ENCODE measurements around the gene DNAJC11.

Gene DNAJC11

GRCh38 chr1:6588893-6589520 lies 112.6 kb downstream of the DNAJC11 start:
- no peak for TF ChIP-seq CTCF (IDR thresholded peaks at IDR 0.05; ENCODE audit: insufficient read depth, low read length, missing control alignments)
- POLR2A ChIA-PET = interaction anchor here (1.0 to 1.2 kb wide), 2 partner anchors 9 to 13 kb away, joined by 4 to 6 read pairs; partner anchors contain the start of gene KLHL21
- CTCF ChIA-PET = interaction anchor here (0.9 to 1.4 kb wide), 4 partner anchors 11 to 58 kb away, joined by 3 to 5 read pairs (median 3); partner anchors contain the start of gene NOL9
- no peak overlapping the region for H3K4me3 ChIP-seq (ENCODE audit: low read depth, low read length)
- DNase-seq (ENCODE audit: low read depth, low spot score) = no peak

GRCh38 chr1:6588128-6588892 lies 113.3 kb downstream of the DNAJC11 start:
- DNase-seq (ENCODE audit: low read depth, low spot score) = no peak
- ChIA-PET CTCF (interaction anchor here (0.9 to 1.4 kb wide), 3 partner anchors 12 to 58 kb away, joined by 3 to 5 read pairs (median 3); partner anchors contain the start of gene NOL9), POLR2A (no interaction called here)
- TF ChIP-seq CTCF (IDR thresholded peaks at IDR 0.05; ENCODE audit: insufficient read depth, low read length, missing control alignments) = no peak
- H3K4me3 ChIP-seq (ENCODE audit: low read depth, low read length) = no peak overlapping the region

- POLR2A ChIA-PET = no interaction called here
- no peak for TF ChIP-seq CTCF (IDR thresholded peaks at IDR 0.05; ENCODE audit: insufficient read depth, low read length, missing control alignments)
- no peak for DNase-seq (ENCODE audit: low read depth, low spot score)
- H3K4me3 ChIP-seq (ENCODE audit: low read depth, low read length) = no peak overlapping the region
- CTCF ChIA-PET = interaction anchor here (0.7 kb wide), 1 partner anchor 101 kb away, joined by 4 read pairs; no protein-coding TSS in a partner anchor
These were observed 114.2 kb downstream of the DNAJC11 start for GRCh38 chr1:6587261-6588005.

- DNase-seq (ENCODE audit: low read depth, low spot score) = no peak
- ChIA-PET POLR2A (no interaction called here), CTCF (interaction anchor here (0.7 kb wide), 1 partner anchor 100 kb away, joined by 4 read pairs; no protein-coding TSS in a partner anchor)
- H3K4me3 ChIP-seq (ENCODE audit: low read depth, low read length) = no peak overlapping the region
- no peak for TF ChIP-seq CTCF (IDR thresholded peaks at IDR 0.05; ENCODE audit: insufficient read depth, low read length, missing control alignments)
These were observed 115.2 kb downstream of the DNAJC11 start for GRCh38 chr1:6586404-6586816.

- DNase-seq (ENCODE audit: low read depth, low spot score) = no peak
- POLR2A ChIA-PET = interaction anchor here (0.9 kb wide), 1 partner anchor 15 kb away, joined by 3 read pairs; no protein-coding TSS in a partner anchor
- CTCF ChIA-PET = interaction anchor here (2.5 kb wide), 1 partner anchor 15 kb away, joined by 7 read pairs; no protein-coding TSS in a partner anchor
- H3K4me3 ChIP-seq (ENCODE audit: low read depth, low read length) = no peak overlapping the region
- no peak for TF ChIP-seq CTCF (IDR thresholded peaks at IDR 0.05; ENCODE audit: insufficient read depth, low read length, missing control alignments)
These were observed 115.8 kb downstream of the DNAJC11 start for GRCh38 chr1:6585841-6586240.
